RPMI7951 (cell line): ENCODE results near the gene NOPCHAP1. TPM values are rescaled to one million over a fixed set of nuclear protein-coding genes. Genes with fewer than 3 reads are reported as not detected.
"Not testable (repeated sequence)": the region's sequence is repeated elsewhere in the genome, so short reads cannot be mapped to it uniquely, and the experiment has no call there.

Experiments
- DNase-seq: peaks from one replicate; pipeline ENCODE4 v3.0.0-alpha.2; 2012; ENCODE audit warnings: low read depth
- total RNA-seq: library from RNA; depleted of rRNA; stranded (reverse); fragments of >200 nt; shearing (Covaris generic); gene quantifications from 2 replicates; pipeline ENCODE4 v1.2.3, GENCODE V29; 2014

Gene NOPCHAP1
- total RNA-seq, 1 experiment from 2014 or later, result 10.8 TPM

DNA sequence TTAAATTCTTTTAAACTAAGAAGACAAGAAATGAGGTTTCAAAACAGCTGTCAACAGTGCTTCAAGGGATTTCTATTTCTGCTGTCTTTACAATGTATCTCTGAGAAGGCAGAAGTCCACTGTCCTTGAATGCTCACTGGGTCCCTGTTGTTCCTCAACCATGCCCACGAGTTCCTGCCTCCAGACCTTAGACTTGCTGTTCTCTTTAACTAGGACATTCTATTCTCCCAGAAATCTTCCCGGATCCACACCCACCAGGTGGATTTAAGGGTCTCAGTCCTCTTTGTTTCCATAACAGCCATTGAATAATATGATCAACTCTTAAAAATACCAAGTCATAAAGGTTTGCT lies 21.3 kb upstream of the NOPCHAP1 start:
- DNase-seq, result no peak

DNA sequence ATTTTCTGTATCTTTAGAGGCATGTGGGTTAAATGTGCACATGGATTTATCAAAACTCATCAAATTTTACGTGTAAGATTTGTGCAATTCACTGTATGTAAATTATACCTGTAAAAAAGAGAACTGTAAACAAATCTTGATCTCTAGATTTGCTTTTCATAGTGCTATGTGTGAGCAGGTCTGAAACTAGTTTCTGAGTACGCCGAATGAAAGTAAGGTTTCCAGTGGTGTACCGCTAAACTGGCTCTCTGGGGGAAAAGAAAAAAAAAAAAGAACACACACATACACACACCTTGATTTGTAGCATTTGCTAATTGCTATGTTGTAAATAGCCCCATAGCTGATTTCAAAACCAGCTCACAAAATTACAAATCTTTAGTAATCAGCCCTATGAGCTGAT lies 19.4 kb upstream of the NOPCHAP1 start:
- no peak for DNase-seq

GRCh38 chr12:104969343-104969742 lies 16.8 kb upstream of the NOPCHAP1 start:
- DNase-seq, result no peak

DNA sequence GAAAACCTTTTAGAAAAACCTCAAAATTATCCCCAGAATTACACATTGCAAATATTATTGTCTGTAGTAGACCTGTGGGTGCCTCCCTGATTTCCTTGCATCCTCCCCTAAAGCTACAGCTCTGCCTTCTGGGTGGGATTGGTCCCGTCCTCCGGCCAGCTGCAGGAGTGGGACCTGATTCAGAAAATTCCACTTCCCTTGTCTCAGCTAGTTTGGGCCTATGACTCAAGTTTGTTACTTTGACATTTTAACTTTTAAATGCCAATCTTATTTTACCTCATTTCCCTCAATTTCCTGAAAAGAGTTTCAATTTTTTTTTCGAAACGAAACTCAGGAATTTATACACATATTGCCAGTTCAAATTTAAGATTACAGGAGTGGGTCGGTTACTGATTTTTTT lies 14.8 kb upstream of the NOPCHAP1 start:
- no peak for DNase-seq

DNA sequence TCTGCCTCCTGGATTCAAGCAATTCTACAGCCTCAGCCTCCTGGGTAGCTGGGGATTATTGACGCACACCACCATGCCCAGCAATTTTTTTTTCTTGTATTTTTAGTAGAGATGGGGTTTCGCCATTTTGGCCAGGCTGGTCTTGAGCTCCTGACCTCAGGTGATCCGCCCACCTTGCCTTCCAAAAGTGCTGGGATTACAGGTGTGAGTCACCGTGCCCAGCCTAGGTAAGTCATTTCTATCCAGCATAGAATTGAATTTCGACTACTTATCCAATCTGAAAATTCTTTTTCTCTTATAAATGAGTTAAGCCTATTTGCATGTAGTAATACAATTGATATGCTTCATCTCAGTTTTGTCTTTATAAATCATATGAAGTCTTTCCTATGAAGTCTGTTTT lies 12.9 kb upstream of the NOPCHAP1 start:
- DNase-seq, result no peak

DNA sequence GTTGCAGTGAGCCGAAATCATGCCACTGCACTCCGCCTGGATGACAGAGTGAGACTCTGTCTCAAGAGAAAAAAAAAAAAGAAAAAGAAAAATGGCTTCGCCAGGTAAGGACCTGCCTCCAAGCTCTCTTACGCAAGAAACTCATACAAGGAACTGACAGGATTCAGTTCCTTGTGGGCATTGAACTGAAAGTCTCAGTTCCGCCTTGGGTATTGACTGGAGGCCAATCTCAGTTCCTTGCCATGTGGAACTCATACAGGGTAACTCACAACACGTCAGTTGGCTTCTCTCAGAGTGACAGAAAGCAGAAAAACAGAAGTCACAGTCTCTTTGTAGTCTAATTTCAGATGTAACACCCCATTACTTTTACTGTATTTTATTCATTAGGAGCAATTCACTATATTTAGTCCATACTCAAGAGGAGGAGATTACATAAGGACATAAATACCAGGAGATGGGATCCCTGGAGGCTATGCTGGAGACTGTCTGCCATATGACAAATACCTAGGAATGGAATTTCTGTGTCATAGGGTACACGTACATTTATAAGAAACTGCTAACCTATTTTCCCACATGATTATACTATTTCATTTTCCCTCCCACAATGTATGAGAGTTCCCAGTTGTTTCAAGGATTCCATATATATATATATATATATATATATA lies 11.4 kb upstream of the NOPCHAP1 start:
- DNase-seq, result peak; percentile 74

GRCh38 chr12:104975587-104976343 lies 10.4 kb upstream of the NOPCHAP1 start:
- DNase-seq, result peak; percentile 62

DNA sequence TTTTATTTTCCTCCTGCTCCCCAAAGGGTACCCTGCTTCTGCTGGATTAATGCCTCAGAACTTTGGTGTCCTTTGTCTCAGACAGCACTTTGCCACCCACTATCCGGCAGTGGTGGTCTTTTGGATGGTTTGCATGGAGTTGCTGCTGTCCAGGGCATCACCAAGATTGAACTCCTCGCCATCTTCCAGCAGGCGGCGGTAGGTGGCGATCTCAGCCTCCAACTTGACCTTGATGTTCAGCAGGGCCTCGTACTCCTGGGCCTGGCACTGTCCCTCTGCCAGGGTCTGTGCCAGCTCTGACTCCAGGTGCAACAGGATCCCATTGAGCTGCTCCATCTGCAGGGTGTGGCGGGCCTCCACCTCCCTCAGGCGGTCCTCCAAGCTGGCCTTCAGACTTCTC lies 9.4 kb upstream of the NOPCHAP1 start:
- DNase-seq, result no peak

DNA sequence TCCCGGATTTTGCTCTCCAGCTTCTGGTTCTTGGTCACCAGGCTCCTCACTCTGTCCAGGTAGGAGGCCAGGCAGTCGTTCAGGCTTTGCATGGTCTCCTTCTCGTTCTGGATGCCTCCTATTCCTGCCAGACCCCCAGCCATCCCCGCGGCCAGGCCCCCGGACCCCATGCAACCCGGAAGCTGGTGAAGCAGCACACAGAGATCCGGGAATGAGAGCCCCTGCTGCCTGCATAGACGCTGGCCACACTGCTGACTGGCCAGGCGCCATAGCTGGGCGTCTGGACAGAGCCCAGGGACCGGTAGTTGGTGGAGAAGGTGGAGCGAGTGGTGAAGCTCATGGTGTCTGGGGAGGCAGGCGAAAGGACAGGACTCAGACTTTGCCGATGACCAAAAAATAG lies 8.4 kb upstream of the NOPCHAP1 start:
- DNase-seq, result not testable (repeated sequence)

DNA sequence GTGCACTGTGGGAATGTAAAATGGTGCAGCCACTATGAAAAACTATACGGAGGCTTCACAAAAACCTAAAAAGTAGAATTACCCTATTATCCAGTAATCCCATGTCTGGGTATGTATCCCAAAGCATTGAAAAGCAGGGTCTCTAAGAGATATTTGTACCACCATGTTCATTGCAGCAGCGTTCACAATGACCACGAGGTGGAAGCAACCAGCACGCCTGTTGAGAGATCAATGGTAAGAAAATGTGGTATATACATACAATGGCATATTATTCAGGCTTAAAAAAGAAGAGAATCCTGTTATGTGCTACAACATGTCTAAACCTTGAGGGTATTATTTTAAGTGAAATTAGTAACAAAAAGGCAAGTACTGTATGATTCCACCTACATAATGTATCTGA lies 910 bp upstream of the NOPCHAP1 start:
- DNase-seq, result peak; percentile 31

DNA sequence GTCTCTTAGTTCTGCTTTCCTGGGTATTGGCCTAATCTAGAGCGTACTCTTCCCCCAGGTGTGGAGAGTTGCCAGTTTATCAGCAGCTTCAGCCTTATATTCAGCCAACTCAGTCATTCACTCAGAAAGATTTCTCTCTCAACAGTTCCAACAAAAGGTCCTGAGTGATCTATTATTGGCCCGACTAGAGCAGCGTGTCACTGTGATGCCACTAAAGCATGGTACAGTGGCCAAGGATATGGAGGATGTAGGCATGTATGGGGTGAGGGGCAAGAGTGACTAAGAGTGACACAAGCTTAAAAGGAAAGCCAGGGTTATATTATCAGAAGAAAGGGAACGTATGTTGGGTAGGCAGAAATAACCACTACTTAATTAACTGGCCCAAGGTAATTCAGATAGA lies 4.8 kb downstream of the NOPCHAP1 start:
- no peak for DNase-seq

DNA sequence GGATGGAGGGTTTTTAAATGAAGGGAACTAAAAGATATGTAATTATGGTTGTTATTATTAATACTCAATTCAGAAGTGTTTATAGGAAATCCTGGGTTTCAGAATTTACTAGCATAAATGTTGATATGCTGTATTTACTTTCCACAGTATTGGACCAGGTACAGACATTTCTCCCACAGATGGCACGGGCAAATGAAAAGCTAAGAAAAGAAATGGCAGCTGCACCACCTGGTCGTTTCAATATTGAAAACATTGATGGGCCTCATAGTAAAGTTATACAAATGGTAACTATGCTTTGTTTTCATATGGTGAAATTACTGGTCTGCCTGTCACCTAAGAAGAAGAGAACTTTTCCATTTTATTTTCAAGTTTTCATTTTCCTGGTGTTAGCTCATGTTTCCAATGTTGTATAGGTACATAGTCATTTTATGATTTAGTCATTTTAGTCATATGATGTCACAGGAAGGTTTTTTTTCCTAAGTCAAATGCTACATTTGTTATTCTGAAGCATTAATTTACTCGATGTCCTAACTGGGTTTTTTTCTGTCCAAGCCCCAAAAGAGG lies 5.5 kb downstream of the NOPCHAP1 start:
- no peak for DNase-seq

- no peak for DNase-seq
Measured at GRCh38 chr12:104994336-104994735, 8.2 kb downstream of the NOPCHAP1 start.

DNA sequence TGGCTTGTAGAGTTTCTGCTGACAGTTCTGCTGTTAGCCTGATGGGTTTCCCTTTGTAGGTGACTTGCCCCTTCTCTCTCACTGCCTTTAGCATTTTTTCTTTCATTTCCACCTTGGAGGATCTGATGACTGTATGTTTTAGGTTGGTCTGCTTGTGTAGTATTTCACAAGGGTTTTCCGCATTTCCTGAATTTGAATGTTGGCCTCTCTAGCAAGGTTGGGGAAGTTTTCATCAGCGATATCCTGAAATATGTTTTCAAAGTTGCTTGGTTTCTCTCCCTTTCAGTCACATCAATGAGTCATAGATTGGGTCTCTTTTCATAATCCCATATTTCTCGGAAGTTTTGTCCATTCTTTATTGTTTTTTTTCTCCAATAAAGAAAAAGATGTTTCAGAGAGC lies 11.4 kb downstream of the NOPCHAP1 start:
- DNase-seq, result no peak

DNA sequence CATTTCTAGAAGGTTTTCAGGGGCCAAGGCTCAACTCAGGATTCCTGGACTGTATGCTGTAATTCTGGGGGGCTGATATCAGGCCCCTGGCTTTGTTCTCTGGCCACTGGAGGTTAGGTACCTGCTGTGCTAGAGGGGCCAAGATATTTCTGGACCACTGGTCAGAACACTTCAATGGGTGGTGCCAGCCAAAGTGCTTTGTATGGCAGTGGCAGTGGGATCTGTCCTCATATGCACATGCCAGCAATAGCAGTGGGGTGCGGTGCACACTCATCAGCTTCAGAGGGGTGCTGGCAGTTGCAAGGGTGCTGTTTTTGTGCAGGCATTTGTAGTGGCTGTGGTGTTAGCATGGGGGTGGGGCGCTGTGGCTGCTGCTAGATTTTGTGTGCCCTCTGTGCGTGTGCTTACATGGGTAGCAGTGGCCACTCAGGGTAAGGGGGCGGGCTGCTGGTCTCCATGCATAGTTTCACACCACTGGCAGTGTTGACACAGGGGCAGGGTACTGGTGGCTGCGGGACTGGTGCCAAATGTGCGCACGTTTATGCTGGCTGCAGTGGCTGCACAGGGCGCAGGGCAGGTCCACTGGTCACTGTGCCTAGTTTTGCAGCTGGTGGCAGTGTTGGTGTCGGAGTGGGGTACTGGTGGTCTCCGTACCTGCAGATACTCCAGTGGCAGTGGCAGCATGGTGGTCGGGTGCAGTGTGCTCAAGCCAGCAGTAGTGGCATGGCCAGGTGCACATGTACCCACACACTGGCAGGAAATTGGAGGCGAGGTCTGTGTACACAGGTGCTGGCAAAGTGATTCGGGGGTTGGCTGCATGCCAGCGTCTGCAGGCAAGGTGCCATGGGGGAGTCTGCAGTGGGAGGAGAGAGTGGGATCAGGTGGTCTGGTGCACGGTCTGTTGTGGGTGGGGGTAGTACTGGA lies 12.6 kb downstream of the NOPCHAP1 start:
- no peak for DNase-seq

- DNase-seq, result no peak
Measured at GRCh38 chr12:104999347-104999685, 13.2 kb downstream of the NOPCHAP1 start.

GRCh38 chr12:105001476-105001875 lies 15.4 kb downstream of the NOPCHAP1 start:
- no peak for DNase-seq

DNA sequence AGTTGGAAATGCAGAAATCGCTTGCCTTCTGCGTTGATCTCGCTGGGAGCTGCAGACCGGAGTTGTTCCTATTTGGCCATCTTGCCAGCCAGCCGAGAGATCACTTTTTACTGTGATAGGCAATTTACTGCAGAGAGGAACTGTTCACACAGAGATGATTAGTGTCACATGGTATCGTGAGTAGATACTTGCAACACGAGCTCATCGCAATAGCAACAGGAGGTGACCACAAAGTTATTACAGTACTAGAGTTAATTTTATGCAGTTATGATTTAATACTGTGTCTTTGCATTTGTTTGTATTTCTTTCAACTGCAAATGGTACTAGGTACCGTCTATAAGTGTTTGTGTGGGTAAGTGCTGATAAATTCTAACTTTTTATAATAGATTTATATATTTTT lies 27.8 kb downstream of the NOPCHAP1 start:
- no peak for DNase-seq

DNA sequence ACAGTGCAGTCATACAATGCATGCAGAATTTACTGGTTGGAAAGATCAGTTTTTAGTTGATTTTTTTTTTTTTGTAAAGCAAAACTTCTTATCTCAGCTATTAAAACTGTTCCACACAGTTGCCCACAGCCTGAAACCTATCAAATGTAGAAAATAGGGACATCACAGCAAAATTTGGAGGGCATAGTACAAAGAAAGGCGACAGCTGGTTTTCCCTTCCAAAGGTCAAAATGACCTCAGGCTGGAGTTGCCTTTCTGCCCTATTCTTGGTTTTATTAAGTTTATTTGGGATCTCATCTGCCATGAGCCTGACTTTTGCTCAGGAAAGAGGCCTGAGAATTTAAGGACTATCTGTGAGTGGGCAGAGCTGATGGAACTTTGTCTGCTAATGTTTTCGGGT lies 28.5 kb downstream of the NOPCHAP1 start:
- DNase-seq, result no peak

DNA sequence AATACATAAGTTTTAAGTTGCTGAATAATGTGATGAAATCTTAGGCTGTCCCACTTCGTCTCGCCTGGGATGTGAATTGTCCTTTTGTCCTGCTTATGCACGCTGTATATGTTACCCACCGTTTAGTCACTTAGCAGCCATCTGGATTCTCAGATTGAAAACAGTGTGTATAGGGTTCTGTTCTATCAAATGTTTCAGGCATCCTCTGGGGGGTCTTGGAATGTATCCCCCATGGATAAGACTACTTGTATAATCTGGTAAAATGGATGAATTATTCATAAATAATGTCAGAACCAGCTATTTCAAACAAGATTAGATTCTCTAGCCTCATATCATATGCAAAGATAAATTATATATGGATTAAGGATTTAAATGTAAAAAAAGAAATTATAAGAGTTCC lies 29.4 kb downstream of the NOPCHAP1 start:
- DNase-seq, result no peak

GRCh38 chr12:105018012-105018411 lies 31.9 kb downstream of the NOPCHAP1 start:
- no peak for DNase-seq

- no peak for DNase-seq
Measured at GRCh38 chr12:105018776-105019175, 32.7 kb downstream of the NOPCHAP1 start.
